B cell (primary cell): ENCODE data around the gene RBP2. TPM values are rescaled to one million over a fixed set of nuclear protein-coding genes. Genes with fewer than 3 reads are reported as not detected.

Experiments used
- ATAC-seq: fragments of 200-7000 bp; cut with Tn5 transposase; one replicate; pipeline ENCODE4 v1.10.0; 2021; ENCODE audit warnings: low read depth, mild to moderate bottlenecking, moderate number of reproducible peaks, moderate library complexity
- CTCF ChIA-PET: fragments of 350-600 bp; sonication (Branson Sonifier 250); formaldehyde crosslinking; loops from one replicate; lab custom pipeline; 2021; ENCODE audit warnings: antibody characterized with exemption, inconsistent platforms; lab: Charles Lee
- POLR2A ChIA-PET: fragments of 350-600 bp; sonication (Branson Sonifier 250); formaldehyde crosslinking; loops from one replicate; lab custom pipeline; 2021; ENCODE audit warnings: antibody characterized with exemption; lab: Charles Lee
- DNase-seq: peaks from one replicate; pipeline ENCODE4 v3.0.0; 2013
- H2AFZ ChIP-seq: 2 replicates; pipeline ENCODE4 v1.6.1; 2012; ENCODE audit warnings: mild to moderate bottlenecking, low read depth, low read length; ENCODE audit not compliant: insufficient read depth, poor library complexity, severe bottlenecking
- H3K27ac ChIP-seq, 2 donors: 1 replicate in 1 of 2; 2 replicates in 1 of 2; pipeline ENCODE4 v1.5.1; 2012 to 2013; ENCODE audit warnings: low read length in 2 of 2, mild to moderate bottlenecking in 2 of 2, moderate library complexity in 1 of 2
- H3K27me3 ChIP-seq, 4 experiments: fragments of 200-600 bp in 1 of 4; sonication (generic) in 1 of 4; replicated peaks in 1 of 4; 1 replicate in 2 of 4; 2 replicates in 2 of 4; pipeline versions ENCODE4 v1.6.1 to v1.7.0; 2013 to 2016; ENCODE audit warnings: low read length in 3 of 4, mild to moderate bottlenecking in 2 of 4, mixed read lengths in 1 of 4, moderate library complexity in 1 of 4; ENCODE audit not compliant: insufficient read depth in 4 of 4, control insufficient read depth in 3 of 4; ENCODE audit errors: control extremely low read depth in 1 of 4
- H3K36me3 ChIP-seq, 2 experiments: replicated peaks in 1 of 2; 1 replicate in 1 of 2; 2 replicates in 1 of 2; pipeline versions ENCODE4 v1.6.1 to v1.7.1; 2013; ENCODE audit warnings: low read length in 1 of 2; ENCODE audit not compliant: insufficient read depth in 2 of 2, control insufficient read depth in 1 of 2; ENCODE audit errors: control extremely low read depth in 1 of 2, extremely low read depth in 1 of 2
- H3K4me1 ChIP-seq, 2 donors: fragments of 200-600 bp in 1 of 2; sonication (generic) in 1 of 2; 1 replicate in 1 of 2; 2 replicates in 1 of 2; pipeline versions ENCODE4 v1.5.1 to v1.6.1; 2013 to 2017; ENCODE audit warnings: low read length in 2 of 2; ENCODE audit not compliant: control insufficient read depth in 2 of 2, insufficient read depth in 2 of 2
- H3K4me2 ChIP-seq: replicated peaks from 2 replicates; pipeline ENCODE3; 2012; ENCODE audit warnings: mild to moderate bottlenecking, low read depth, low read length; ENCODE audit not compliant: poor library complexity, severe bottlenecking
- H3K4me3 ChIP-seq, 5 experiments: fragments of 200-600 bp in 1 of 5; sonication (generic) in 1 of 5; 1 replicate in 3 of 5; 2 replicates in 2 of 5; pipeline versions ENCODE4 v1.5.1 to v1.7.0; 2011 to 2016; ENCODE audit warnings: low read length in 4 of 5, mild to moderate bottlenecking in 4 of 5, low read depth in 2 of 5, control low read depth in 1 of 5, moderate library complexity in 1 of 5; ENCODE audit not compliant: insufficient read depth in 1 of 5; ENCODE audit errors: control extremely low read depth in 1 of 5, extremely low read depth in 1 of 5
- H3K79me2 ChIP-seq: fragments of 200-600 bp; sonication (generic); one replicate; pipeline ENCODE4 v1.6.0; 2016; ENCODE audit warnings: low read length; ENCODE audit not compliant: control insufficient read depth, insufficient read depth
- H3K9ac ChIP-seq: fragments of 200-600 bp; sonication (generic); 2 replicates; pipeline ENCODE4 v1.6.1; 2017; ENCODE audit warnings: mild to moderate bottlenecking, low read length, moderate library complexity
- H3K9me3 ChIP-seq, 3 donors: one replicate each; pipeline versions ENCODE4 v1.6.1 to v1.7.1; 2013; ENCODE audit warnings: low read length in 2 of 3; ENCODE audit not compliant: control insufficient read depth in 2 of 3, insufficient read depth in 1 of 3; ENCODE audit errors: control extremely low read depth in 1 of 3
- H4K20me1 ChIP-seq: 2 replicates; pipeline ENCODE4 v1.6.0; 2012; ENCODE audit warnings: mild to moderate bottlenecking, low read length; ENCODE audit not compliant: insufficient read depth, control insufficient read depth, poor library complexity, severe bottlenecking
- H3K27ac Mint-ChIP-seq: one replicate; pipeline ENCODE4 v1.8.0; 2021; ENCODE audit warnings: mixed read lengths
- H3K27me3 Mint-ChIP-seq: one replicate; pipeline ENCODE4 v1.8.0; 2021; ENCODE audit warnings: mixed read lengths
- H3K4me1 Mint-ChIP-seq: one replicate; pipeline ENCODE4 v1.8.0; 2021; ENCODE audit warnings: mixed read lengths
- H3K4me3 Mint-ChIP-seq: one replicate; pipeline ENCODE4 v1.8.0; 2021; ENCODE audit warnings: mixed read lengths
- H3K9me3 Mint-ChIP-seq: one replicate; pipeline ENCODE4 v1.8.0; 2022; ENCODE audit warnings: mixed read lengths; ENCODE audit not compliant: insufficient read depth
- EZH2 ChIP-seq: IDR thresholded peaks from 2 replicates; pipeline ENCODE4 v1.6.1; 2012; ENCODE audit warnings: borderline replicate concordance, low read depth, mild to moderate bottlenecking, moderate library complexity, low read length; ENCODE audit not compliant: insufficient read depth, poor library complexity, severe bottlenecking
- WGBS: methylation state at CpG from one replicate; pipeline ENCODE4 v1.1.5; 2013; ENCODE audit warnings: missing lambda C conversion rate; ENCODE audit not compliant: insufficient coverage; 5-methylcytosine and 5-hydroxymethylcytosine counted together
- intact Hi-C: fragments of 100-400 bp; cut with micrococcal nuclease; formaldehyde crosslinking; loops from one replicate; pipeline ENCODE4 v1.10.0; 2022
- polyA plus RNA-seq: library from polyadenylated mRNA; depleted of rRNA; stranded (reverse); fragments of >200 nt; gene quantifications from 2 replicates; pipeline ENCODE4 v1.2.3, GENCODE V29; 2012
- total RNA-seq, 2 donors: library from RNA; stranded (reverse); fragments of 120-200 nt in 1 of 2; gene quantifications; 1 replicate in 1 of 2; 2 replicates in 1 of 2; pipeline versions ENCODE4 v1.2.3 to v1.2.4, GENCODE V29; 2013 to 2022
- TF ChIP-seq, protein P1 (sequence below): fragments of 200-600 bp; IDR thresholded peaks from one replicate; pipeline ENCODE4 v1.8.0; 2022; ENCODE audit warnings: antibody characterized with exemption, mild to moderate bottlenecking

RBP2 gene
- total and polyA plus RNA-seq, 2 donors (not counting 1 experiment from before 2014, with no cell fraction given): not detected

DNA sequence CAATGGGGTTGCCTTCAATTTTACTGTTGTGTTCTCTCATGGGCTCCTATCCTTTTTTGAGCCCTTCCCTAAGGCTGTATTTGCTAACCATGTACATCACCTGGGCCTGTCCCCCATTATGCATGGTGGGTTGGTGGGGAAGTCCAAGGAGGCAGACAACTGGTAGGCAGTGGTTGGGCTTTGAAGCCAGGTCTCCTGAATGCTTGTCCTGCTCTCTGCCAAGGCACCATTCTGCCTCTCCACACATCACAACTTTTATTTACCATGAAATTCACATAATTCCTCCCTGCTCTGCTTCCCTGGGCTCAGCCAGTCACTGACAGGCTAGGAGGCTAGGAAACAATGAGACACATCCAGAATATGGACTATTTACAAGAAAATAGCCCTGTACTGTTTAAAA lies 45.8 kb downstream of the RBP2 start:
- POLR2A ChIA-PET: no interaction called here
- Mint-ChIP-seq H3K27ac (no peak overlapping the region), H3K27me3 (no peaks in the 10 kb centered on the region), H3K4me1 (no peaks in the 10 kb centered on the region), H3K9me3 (no peaks in the 10 kb centered on the region), H3K4me3 (no peak overlapping the region)
- no peaks in the 10 kb centered on the region for H3K9me3 ChIP-seq
- no peak overlapping the region for H3K9ac ChIP-seq
- H3K79me2 ChIP-seq: no peaks in the 10 kb centered on the region
- no peaks in the 10 kb centered on the region for H4K20me1 ChIP-seq
- H3K27me3 ChIP-seq: no peaks in the 10 kb centered on the region
- H3K4me1 ChIP-seq: no peaks in the 10 kb centered on the region
- no peak overlapping the region for H3K4me2 ChIP-seq
- H3K27ac ChIP-seq: no peak overlapping the region
- DNase-seq (no peak), ATAC-seq (no peak)
- H3K4me3 ChIP-seq: no peak overlapping the region
- intact Hi-C loops: no loop called here
- H3K36me3 ChIP-seq: peaks cover 0 to 3% of the 10 kb centered on the region in 2 experiments
- no peak overlapping the region for H2AFZ ChIP-seq
- TF ChIP-seq EZH2: no peak
- TF ChIP-seq, protein P1, sequence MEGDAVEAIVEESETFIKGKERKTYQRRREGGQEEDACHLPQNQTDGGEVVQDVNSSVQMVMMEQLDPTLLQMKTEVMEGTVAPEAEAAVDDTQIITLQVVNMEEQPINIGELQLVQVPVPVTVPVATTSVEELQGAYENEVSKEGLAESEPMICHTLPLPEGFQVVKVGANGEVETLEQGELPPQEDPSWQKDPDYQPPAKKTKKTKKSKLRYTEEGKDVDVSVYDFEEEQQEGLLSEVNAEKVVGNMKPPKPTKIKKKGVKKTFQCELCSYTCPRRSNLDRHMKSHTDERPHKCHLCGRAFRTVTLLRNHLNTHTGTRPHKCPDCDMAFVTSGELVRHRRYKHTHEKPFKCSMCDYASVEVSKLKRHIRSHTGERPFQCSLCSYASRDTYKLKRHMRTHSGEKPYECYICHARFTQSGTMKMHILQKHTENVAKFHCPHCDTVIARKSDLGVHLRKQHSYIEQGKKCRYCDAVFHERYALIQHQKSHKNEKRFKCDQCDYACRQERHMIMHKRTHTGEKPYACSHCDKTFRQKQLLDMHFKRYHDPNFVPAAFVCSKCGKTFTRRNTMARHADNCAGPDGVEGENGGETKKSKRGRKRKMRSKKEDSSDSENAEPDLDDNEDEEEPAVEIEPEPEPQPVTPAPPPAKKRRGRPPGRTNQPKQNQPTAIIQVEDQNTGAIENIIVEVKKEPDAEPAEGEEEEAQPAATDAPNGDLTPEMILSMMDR: no peak
- CTCF ChIA-PET: no interaction called here

DNA sequence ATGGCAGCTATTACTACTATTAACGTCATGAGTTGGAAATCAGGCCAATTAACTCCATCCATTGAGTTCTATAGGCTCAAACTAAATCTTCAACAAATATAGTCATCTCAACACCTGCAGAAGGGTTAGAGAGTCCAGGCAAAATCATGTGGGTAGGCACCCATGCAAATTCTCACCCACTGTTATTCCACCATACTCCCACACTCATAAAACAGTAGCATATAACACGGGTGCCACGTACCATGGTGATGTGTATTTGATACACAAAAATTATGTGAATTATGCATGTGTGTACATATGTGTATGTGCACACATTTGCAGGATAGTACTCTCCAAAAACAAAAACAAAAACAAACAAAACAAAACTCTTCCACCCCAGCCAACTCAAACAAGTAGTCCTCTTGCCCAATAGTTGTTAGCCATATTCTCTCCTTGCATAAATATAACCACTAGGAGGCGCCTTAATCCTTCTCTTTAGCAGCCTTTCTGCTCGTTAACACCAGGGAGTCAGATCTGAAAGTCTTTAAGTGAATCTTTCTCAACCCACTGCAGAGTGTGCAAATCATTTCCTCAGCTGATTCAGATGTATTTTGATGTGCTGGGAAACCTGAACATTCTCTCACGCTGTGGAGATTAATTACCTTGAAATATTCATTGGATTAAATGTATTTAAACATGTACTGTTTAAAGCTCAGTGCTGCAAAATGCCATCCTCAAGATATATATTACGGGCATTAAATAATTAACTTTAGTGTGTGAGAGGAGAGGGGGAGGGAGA lies 48.8 kb downstream of the RBP2 start:
- H2AFZ ChIP-seq: no peak overlapping the region
- H3K9ac ChIP-seq: no peak overlapping the region
- Mint-ChIP-seq H3K27me3 (no peaks in the 10 kb centered on the region), H3K4me1 (no peaks in the 10 kb centered on the region), H3K9me3 (no peaks in the 10 kb centered on the region), H3K4me3 (no peak overlapping the region), H3K27ac (no peak overlapping the region)
- ATAC-seq (no peak), DNase-seq (peak; percentile 53)
- ChIA-PET CTCF (interaction anchor here (0.6 to 5.6 kb wide), 11 partner anchors 9 to 1764 kb away, joined by 3 to 34 read pairs (median 4); no protein-coding TSS in a partner anchor), POLR2A (no interaction called here)
- H4K20me1 ChIP-seq: no peaks in the 10 kb centered on the region
- H3K27me3 ChIP-seq: no peaks in the 10 kb centered on the region
- H3K4me2 ChIP-seq: no peak overlapping the region
- H3K36me3 ChIP-seq: peaks cover 0 to 5% of the 10 kb centered on the region in 2 experiments
- TF ChIP-seq EZH2: no peak
- TF ChIP-seq, protein P1: peak; percentile 76
- intact Hi-C loops: no loop called here
- no peak overlapping the region for H3K27ac ChIP-seq
- no peaks in the 10 kb centered on the region for H3K9me3 ChIP-seq
- 0% methylated on average over 1 of the region's 7 CpGs for WGBS
- H3K4me1 ChIP-seq: no peaks in the 10 kb centered on the region
- no peak overlapping the region for H3K4me3 ChIP-seq
- H3K79me2 ChIP-seq: no peaks in the 10 kb centered on the region
